ENCODE data around the gene YAE1. TPM values are rescaled to one million over a fixed set of nuclear protein-coding genes. Genes with fewer than 3 reads are reported as not detected.

The YAE1 gene
- total RNA-seq, 1 experiment from 2014 or later, result 23.1 TPM

DNA sequence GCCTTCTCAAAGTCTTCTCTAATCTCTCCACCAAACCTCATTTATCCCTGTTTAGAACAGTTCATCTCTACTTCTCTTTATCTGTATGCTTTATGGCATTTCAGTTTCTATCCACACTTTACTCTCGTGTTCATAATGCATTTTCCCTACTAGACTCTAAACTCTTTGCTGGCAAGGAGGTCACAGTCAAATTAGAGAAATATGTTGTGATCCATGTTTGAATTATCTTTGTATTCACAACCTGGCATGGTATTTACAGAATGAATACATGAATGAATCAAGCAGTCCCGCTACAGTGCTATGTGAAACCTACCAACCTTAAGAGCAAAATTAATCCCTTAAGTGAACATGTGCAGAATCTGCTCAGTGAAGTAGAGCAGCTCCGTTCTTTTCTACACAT is 12.8 kb upstream of the YAE1 start:
- H3K36me3 ChIP-seq (ENCODE audit: low read depth), result no peaks in the 10 kb centered on the region
- no peak overlapping the region for H3K27ac ChIP-seq
- no peaks in the 10 kb centered on the region for H3K79me2 ChIP-seq (ENCODE audit: low read depth)
- H3K27me3 ChIP-seq (ENCODE audit: insufficient read depth, low read depth), result peaks cover 74% of the 10 kb centered on the region
- POLR2A ChIA-PET (ENCODE audit: unreplicated experiment), result no interaction called here
- H4K20me1 ChIP-seq (ENCODE audit: insufficient read depth), result no peaks in the 10 kb centered on the region
- H3K4me1 ChIP-seq (replicated peaks; ENCODE audit: insufficient read depth), result no peaks in the 10 kb centered on the region
- CTCF ChIA-PET, result no interaction called here
- TF ChIP-seq CTCF (conservative IDR thresholded peaks at IDR 0.05) (no peak), EZH2 (IDR thresholded peaks at IDR 0.05; ENCODE audit: low read depth) (no peak)
- no peak for DNase-seq
- intact Hi-C loops (cut with micrococcal nuclease; ENCODE audit: unreplicated experiment), result no loop called here
- H3K9me2 ChIP-seq (ENCODE audit: insufficient read depth), result no peaks in the 10 kb centered on the region
- H2AFZ ChIP-seq, result no peak overlapping the region
- no peaks in the 10 kb centered on the region for H3K9me3 ChIP-seq (ENCODE audit: insufficient read depth, low read depth)
- H3K4me3 ChIP-seq, result no peak overlapping the region
- BruUV-seq (replicated peaks), result no TSS peak
- no peaks in the 10 kb centered on the region for H3F3A ChIP-seq (ENCODE audit: insufficient read depth, low read depth)
- no peak overlapping the region for H3K4me2 ChIP-seq

- Histone ChIP-seq H3K79me2 (ENCODE audit: low read depth) (no peaks in the 10 kb centered on the region), H3K36me3 (ENCODE audit: low read depth) (no peaks in the 10 kb centered on the region), H3K27ac (no peak overlapping the region), H3K9me2 (ENCODE audit: insufficient read depth) (no peaks in the 10 kb centered on the region), H4K20me1 (ENCODE audit: insufficient read depth) (no peaks in the 10 kb centered on the region), H3K9me3 (ENCODE audit: insufficient read depth, low read depth) (no peaks in the 10 kb centered on the region), H3K4me3 (no peak overlapping the region), H3K4me1 (replicated peaks; ENCODE audit: insufficient read depth) (no peaks in the 10 kb centered on the region), H3F3A (ENCODE audit: insufficient read depth, low read depth) (no peaks in the 10 kb centered on the region), H2AFZ (no peak overlapping the region), H3K27me3 (ENCODE audit: insufficient read depth, low read depth) (peaks cover 66% of the 10 kb centered on the region), H3K4me2 (no peak overlapping the region)
- no peak for DNase-seq
- intact Hi-C loops (cut with micrococcal nuclease; ENCODE audit: unreplicated experiment), result no loop called here
- TF ChIP-seq CTCF (conservative IDR thresholded peaks at IDR 0.05), result no peak
- no peak for TF ChIP-seq EZH2 (IDR thresholded peaks at IDR 0.05; ENCODE audit: low read depth)
- BruUV-seq (replicated peaks), result no TSS peak
- ChIA-PET CTCF (no interaction called here), POLR2A (ENCODE audit: unreplicated experiment) (no interaction called here)
Measured at GRCh38 chr7:39554583-39555165, 11.5 kb upstream of the YAE1 start.

- H2AFZ ChIP-seq, result no peak overlapping the region
- intact Hi-C loops (cut with micrococcal nuclease; ENCODE audit: unreplicated experiment), result no loop called here
- H4K20me1 ChIP-seq (ENCODE audit: insufficient read depth), result no peaks in the 10 kb centered on the region
- no peak for DNase-seq
- H3K27ac ChIP-seq, result no peak overlapping the region
- ChIA-PET CTCF (no interaction called here), POLR2A (ENCODE audit: unreplicated experiment) (no interaction called here)
- no peaks in the 10 kb centered on the region for H3K36me3 ChIP-seq (ENCODE audit: low read depth)
- no peak overlapping the region for H3K4me3 ChIP-seq
- H3K79me2 ChIP-seq (ENCODE audit: low read depth), result no peaks in the 10 kb centered on the region
- H3K9me3 ChIP-seq (ENCODE audit: insufficient read depth, low read depth), result no peaks in the 10 kb centered on the region
- no peaks in the 10 kb centered on the region for H3K4me1 ChIP-seq (replicated peaks; ENCODE audit: insufficient read depth)
- H3F3A ChIP-seq (ENCODE audit: insufficient read depth, low read depth), result no peaks in the 10 kb centered on the region
- no TSS peak for BruUV-seq (replicated peaks)
- peaks cover 43% of the 10 kb centered on the region for H3K27me3 ChIP-seq (ENCODE audit: insufficient read depth, low read depth)
- H3K9me2 ChIP-seq (ENCODE audit: insufficient read depth), result no peaks in the 10 kb centered on the region
- no peak overlapping the region for H3K4me2 ChIP-seq
- TF ChIP-seq CTCF (conservative IDR thresholded peaks at IDR 0.05) (no peak), EZH2 (IDR thresholded peaks at IDR 0.05; ENCODE audit: low read depth) (no peak)
Measured at GRCh38 chr7:39557222-39557621, 9.0 kb upstream of the YAE1 start.

All from PC-9 (cell line).